HepG2 (cell line): Measurements from ENCODE around the gene SLC38A3. TPM values are rescaled to one million over a fixed set of nuclear protein-coding genes. Genes with fewer than 3 reads are reported as not detected.

Source experiments
- ARID5B ChIP-seq: IDR thresholded peaks from 2 replicates; pipeline ENCODE4 v1.4.0; 2020; ENCODE audit warnings: mild to moderate bottlenecking, missing genetic modification reagents
- CHD4 ChIP-seq: fragments of 200-600 bp; sonication (generic); IDR thresholded peaks from 2 replicates; pipeline ENCODE4 v1.7.0; 2017; ENCODE audit warnings: mild to moderate bottlenecking, low read length, borderline replicate concordance
- E2F5 ChIP-seq: sonication (generic); formaldehyde crosslinking; conservative IDR thresholded peaks from 2 replicates; pipeline ENCODE4 v1.4.0; 2020; ENCODE audit warnings: missing genetic modification reagents
- ERF ChIP-seq: IDR thresholded peaks from 2 replicates; pipeline ENCODE4 v1.6.1; 2018; ENCODE audit warnings: missing biosample characterization, missing genetic modification reagents
- HNRNPLL ChIP-seq: fragments of 200-400 bp; formaldehyde crosslinking; IDR thresholded peaks from 2 replicates; pipeline ENCODE4 v1.6.1; 2017; ENCODE audit warnings: mild to moderate bottlenecking, low read depth, low read length; ENCODE audit not compliant: poor library complexity, severe bottlenecking
- HOXA7 ChIP-seq: sonication (generic); formaldehyde crosslinking; IDR thresholded peaks from 2 replicates; pipeline ENCODE4 v1.8.1; 2022; ENCODE audit warnings: mild to moderate bottlenecking, missing genetic modification reagents, moderate library complexity
- JUND ChIP-seq: sonication (generic); formaldehyde crosslinking; IDR thresholded peaks from 2 replicates; pipeline ENCODE4 v1.8.0; 2022; ENCODE audit warnings: mild to moderate bottlenecking, missing genetic modification reagents
- KAT2B ChIP-seq: fragments of 150-350 bp; IDR thresholded peaks from 2 replicates; pipeline ENCODE4 v1.6.1; 2014; ENCODE audit warnings: low read depth, low read length, borderline replicate concordance
- NFE2L2 ChIP-seq: fragments of 150-350 bp; IDR thresholded peaks from 2 replicates; pipeline ENCODE4 v1.6.1; 2014; ENCODE audit warnings: low read length
- TP53 ChIP-seq: sonication (generic); formaldehyde crosslinking; conservative IDR thresholded peaks from 2 replicates; pipeline ENCODE4 v1.4.0; 2020; ENCODE audit warnings: missing genetic modification reagents
- ZNF180 ChIP-seq: sonication (generic); formaldehyde crosslinking; IDR thresholded peaks from 2 replicates; pipeline ENCODE4 v1.4.0; 2020; ENCODE audit warnings: low read depth, missing genetic modification reagents, borderline replicate concordance
- ZNF235 ChIP-seq: sonication (generic); formaldehyde crosslinking; IDR thresholded peaks from 2 replicates; pipeline ENCODE4 v1.8.1; 2023; ENCODE audit warnings: mild to moderate bottlenecking, missing genetic modification reagents, borderline replicate concordance
- ZNF329 ChIP-seq: sonication (generic); formaldehyde crosslinking; IDR thresholded peaks from 2 replicates; pipeline ENCODE4 v1.9.0; 2021; ENCODE audit warnings: low read depth, mild to moderate bottlenecking, missing genetic modification reagents
- ZNF331 ChIP-seq: sonication (generic); formaldehyde crosslinking; IDR thresholded peaks from 2 replicates; pipeline ENCODE4 v1.4.0; 2020; ENCODE audit warnings: missing genetic modification reagents
- ZNF337 ChIP-seq: sonication (generic); formaldehyde crosslinking; IDR thresholded peaks from 2 replicates; pipeline ENCODE4 v1.5.1; 2020; ENCODE audit warnings: missing genetic modification reagents, low read depth, mild to moderate bottlenecking, borderline replicate concordance
- ZNF354B ChIP-seq: sonication (generic); formaldehyde crosslinking; IDR thresholded peaks from 2 replicates; pipeline ENCODE4 v1.8.0; 2022; ENCODE audit warnings: mild to moderate bottlenecking, missing genetic modification reagents
- ZNF501 ChIP-seq: sonication (generic); formaldehyde crosslinking; IDR thresholded peaks from 2 replicates; pipeline ENCODE4 v1.5.1; 2020; ENCODE audit warnings: mild to moderate bottlenecking, moderate library complexity, missing genetic modification reagents
- ZNF547 ChIP-seq: sonication (generic); formaldehyde crosslinking; IDR thresholded peaks from 2 replicates; pipeline ENCODE4 v1.5.1; 2020; ENCODE audit warnings: mild to moderate bottlenecking, missing genetic modification reagents
- ZNF703 ChIP-seq: sonication (generic); formaldehyde crosslinking; IDR thresholded peaks from 2 replicates; pipeline ENCODE4 v1.5.1; 2020; ENCODE audit warnings: missing genetic modification reagents, mild to moderate bottlenecking, moderate library complexity, borderline replicate concordance
- ZSCAN25 ChIP-seq: sonication (generic); formaldehyde crosslinking; IDR thresholded peaks from 2 replicates; pipeline ENCODE4 v1.8.0; 2022; ENCODE audit warnings: mild to moderate bottlenecking, missing genetic modification reagents
- ZZZ3 ChIP-seq: sonication (generic); formaldehyde crosslinking; IDR thresholded peaks from 2 replicates; pipeline ENCODE4 v1.4.0; 2020; ENCODE audit warnings: missing genetic modification reagents, mild to moderate bottlenecking, borderline replicate concordance
- polyA plus RNA-seq, 8 experiments: library from polyadenylated mRNA; depleted of rRNA in 3 of 8; stranded (reverse) in 7 of 8; unstranded in 1 of 8; fragments of >200 nt; fragmentation: Illumina TruSeq in 4 of 8; extraction: Trizol in 4 of 8; gene quantifications; 2 replicates each; pipeline versions ENCODE4 v1.2.1 to v1.2.3, GENCODE V29; 2011 to 2016; ENCODE audit warnings: low read depth in 4 of 8, missing spikeins in 1 of 8, mixed read lengths in 1 of 8; ENCODE audit not compliant: insufficient read depth in 1 of 8
- total RNA-seq, 5 experiments: library from RNA; depleted of rRNA; stranded (reverse); fragments of >200 nt; fragmentation: Illumina TruSeq; extraction: Trizol; gene quantifications; 2 replicates each; pipeline ENCODE4 v1.2.3, GENCODE V29; 2016; ENCODE audit warnings: low read depth in 1 of 5
- TF ChIP-seq, protein P1 (sequence below): sonication (generic); formaldehyde crosslinking; IDR thresholded peaks from 2 replicates; pipeline ENCODE4 v1.9.0; 2022; ENCODE audit warnings: missing genetic modification reagents, mild to moderate bottlenecking, borderline replicate concordance
- TF ChIP-seq, protein P2 (sequence below): sonication (generic); formaldehyde crosslinking; IDR thresholded peaks from 2 replicates; pipeline ENCODE4 v1.5.0; 2020; ENCODE audit warnings: mild to moderate bottlenecking, low read depth, missing genetic modification reagents, borderline replicate concordance

Gene SLC38A3
- total and polyA plus RNA-seq, 2 of the 13 experiments (the other 11 are each of a cell fraction or from before 2014, with no cell fraction given): 29.8 to 164 TPM

GRCh38 chr3:50245831-50246516 is 40.9 kb downstream of the SLC38A3 start (continued):
- TF ChIP-seq ZNF235 (CRISPR knock-in tag) (peak; percentile 85; the same call in 1 of the 2 replicates), ZSCAN25 (CRISPR knock-in tag) (no peak), ARID5B (CRISPR knock-in tag) (0 out of 2 replicates have a peak, but pooled peaks have one; percentile 16), NFE2L2 (no peak), ZNF703 (no peak), ZNF547 (CRISPR knock-in tag) (no peak; the same call in 1 of the 2 replicates), HOXA7 (CRISPR knock-in tag) (no peak), ZNF354B (no peak), ZNF331 (CRISPR knock-in tag) (0 out of 2 replicates have a peak, but pooled peaks have one; percentile 24), CHD4 (no peak), TP53 (CRISPR knock-in tag) (no peak), JUND (no peak), ZNF180 (CRISPR knock-in tag) (no peak), KAT2B (no peak), ERF (CRISPR knock-in tag) (peak; percentile 85), HNRNPLL (peak; percentile 48), E2F5 (no peak), ZZZ3 (CRISPR knock-in tag) (no peak), ZNF501 (CRISPR knock-in tag) (peak; percentile 78; the same call in 1 of the 2 replicates), ZNF337 (no peak), ZNF329 (CRISPR knock-in tag) (no peak)
- TF ChIP-seq, protein P1, sequence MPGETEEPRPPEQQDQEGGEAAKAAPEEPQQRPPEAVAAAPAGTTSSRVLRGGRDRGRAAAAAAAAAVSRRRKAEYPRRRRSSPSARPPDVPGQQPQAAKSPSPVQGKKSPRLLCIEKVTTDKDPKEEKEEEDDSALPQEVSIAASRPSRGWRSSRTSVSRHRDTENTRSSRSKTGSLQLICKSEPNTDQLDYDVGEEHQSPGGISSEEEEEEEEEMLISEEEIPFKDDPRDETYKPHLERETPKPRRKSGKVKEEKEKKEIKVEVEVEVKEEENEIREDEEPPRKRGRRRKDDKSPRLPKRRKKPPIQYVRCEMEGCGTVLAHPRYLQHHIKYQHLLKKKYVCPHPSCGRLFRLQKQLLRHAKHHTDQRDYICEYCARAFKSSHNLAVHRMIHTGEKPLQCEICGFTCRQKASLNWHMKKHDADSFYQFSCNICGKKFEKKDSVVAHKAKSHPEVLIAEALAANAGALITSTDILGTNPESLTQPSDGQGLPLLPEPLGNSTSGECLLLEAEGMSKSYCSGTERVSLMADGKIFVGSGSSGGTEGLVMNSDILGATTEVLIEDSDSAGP (CRISPR knock-in tag): peak; percentile 80; the same call in 1 of the 2 replicates
- TF ChIP-seq, protein P2, sequence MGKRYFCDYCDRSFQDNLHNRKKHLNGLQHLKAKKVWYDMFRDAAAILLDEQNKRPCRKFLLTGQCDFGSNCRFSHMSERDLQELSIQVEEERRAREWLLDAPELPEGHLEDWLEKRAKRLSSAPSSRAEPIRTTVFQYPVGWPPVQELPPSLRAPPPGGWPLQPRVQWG: no peak
